ENCODE data around the gene SLC16A4.

Gene SLC16A4

GRCh38 chr1:110356379-110356778 lies 34.4 kb downstream of the SLC16A4 start:
- DNase-seq (ENCODE audit: low spot score), result no peak

- DNase-seq (ENCODE audit: low spot score), result no peak
Observed at GRCh38 chr1:110355321-110355720, 35.5 kb downstream of the SLC16A4 start.

DNA sequence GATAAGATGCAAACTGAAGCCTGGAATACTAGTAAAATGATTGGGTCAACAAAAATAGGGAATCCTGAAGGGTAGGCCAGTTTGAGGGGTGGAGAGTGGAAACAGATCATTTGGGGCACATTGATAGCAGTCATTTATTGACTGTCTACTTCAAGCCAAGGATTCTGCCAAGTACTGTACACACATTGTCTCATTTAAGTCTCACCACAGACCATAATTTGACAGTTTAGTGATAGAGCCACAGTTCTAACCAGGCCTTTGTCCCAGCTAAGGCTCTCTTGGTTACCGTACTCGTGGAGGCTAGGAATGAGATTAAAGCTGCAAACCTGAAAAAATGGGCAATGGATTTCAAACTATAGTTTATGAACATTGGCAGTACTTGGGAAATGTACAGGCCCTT lies 40.5 kb downstream of the SLC16A4 start:
- no peak for DNase-seq (ENCODE audit: low spot score)

GRCh38 chr1:110348771-110349170 lies 42.1 kb downstream of the SLC16A4 start:
- DNase-seq (ENCODE audit: low spot score), result no peak

GRCh38 chr1:110348050-110348449 lies 42.8 kb downstream of the SLC16A4 start:
- DNase-seq (ENCODE audit: low spot score), result no peak

GRCh38 chr1:110347182-110347893 lies 43.5 kb downstream of the SLC16A4 start:
- DNase-seq (ENCODE audit: low spot score), result no peak

DNA sequence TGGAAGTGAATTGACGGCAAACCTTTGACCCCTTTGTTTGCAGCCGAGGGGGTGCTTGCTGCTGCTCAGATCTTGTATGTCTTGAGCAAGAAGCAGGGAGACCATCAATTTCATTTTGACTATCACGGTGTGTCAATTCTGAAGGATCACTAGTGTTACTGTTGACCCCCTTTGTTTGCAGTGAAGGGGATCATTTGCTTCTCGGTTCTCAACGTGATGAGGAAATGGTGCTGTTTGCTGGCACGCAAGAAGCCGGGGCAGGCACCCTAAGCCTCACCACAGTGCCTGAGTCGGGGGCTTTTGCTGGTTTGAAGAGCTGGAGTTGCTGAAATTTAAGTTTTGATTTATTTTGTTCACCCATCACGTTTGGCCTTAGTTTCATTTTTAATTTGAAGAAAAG lies 44.1 kb downstream of the SLC16A4 start:
- DNase-seq (ENCODE audit: low spot score), result no peak

- DNase-seq (ENCODE audit: low spot score), result no peak
Observed at GRCh38 chr1:110345480-110345879, 45.3 kb downstream of the SLC16A4 start.

- no peak for DNase-seq (ENCODE audit: low spot score)
Observed at GRCh38 chr1:110344152-110344551, 46.7 kb downstream of the SLC16A4 start.

DNA sequence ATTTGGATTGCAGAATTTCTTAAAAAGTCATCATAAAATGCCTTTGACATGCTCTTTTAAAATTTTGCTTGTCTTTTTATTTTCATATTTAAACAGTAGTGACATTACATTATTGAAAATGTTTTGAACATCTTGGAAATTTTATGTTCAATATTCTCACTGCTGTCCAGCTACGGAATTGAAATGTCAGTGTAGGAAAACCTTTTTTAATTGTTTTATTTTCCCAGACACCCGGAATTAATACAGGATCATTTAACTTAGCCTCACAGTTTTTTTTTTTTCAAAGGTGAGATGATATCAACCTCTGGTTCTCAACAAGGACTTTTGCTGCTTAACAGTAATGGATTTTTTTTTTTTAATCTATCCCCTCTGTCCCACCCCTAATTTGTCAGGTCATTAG lies 47.6 kb downstream of the SLC16A4 start:
- DNase-seq (ENCODE audit: low spot score), result no peak

GRCh38 chr1:110341872-110342331 lies 48.9 kb downstream of the SLC16A4 start:
- no peak for DNase-seq (ENCODE audit: low spot score)

DNA sequence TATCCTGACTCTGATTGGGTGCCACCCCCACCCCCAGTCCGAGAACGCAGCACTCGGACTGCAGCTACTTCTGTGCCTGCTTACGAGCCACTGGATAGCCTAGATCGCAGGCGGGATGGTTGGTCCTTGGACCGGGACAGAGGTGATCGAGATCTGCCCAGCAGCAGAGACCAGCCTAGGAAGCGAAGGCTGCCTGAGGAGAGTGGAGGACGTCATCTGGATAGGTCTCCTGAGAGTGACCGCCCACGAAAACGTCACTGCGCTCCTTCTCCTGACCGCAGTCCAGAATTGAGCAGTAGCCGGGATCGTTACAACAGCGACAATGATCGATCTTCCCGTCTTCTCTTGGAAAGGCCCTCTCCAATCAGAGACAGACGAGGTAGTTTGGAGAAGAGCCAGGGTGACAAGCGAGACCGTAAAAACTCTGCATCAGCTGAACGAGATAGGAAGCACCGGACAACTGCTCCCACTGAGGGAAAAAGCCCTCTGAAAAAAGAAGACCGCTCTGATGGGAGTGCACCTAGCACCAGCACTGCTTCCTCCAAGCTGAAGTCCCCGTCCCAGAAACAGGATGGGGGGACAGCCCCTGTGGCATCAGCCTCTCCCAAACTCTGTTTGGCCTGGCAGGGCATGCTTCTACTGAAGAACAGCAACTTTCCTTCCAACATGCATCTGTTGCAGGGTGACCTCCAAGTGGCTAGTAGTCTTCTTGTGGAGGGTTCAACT lies 49.5 kb downstream of the SLC16A4 start:
- no peak for DNase-seq (ENCODE audit: low spot score)

DNA sequence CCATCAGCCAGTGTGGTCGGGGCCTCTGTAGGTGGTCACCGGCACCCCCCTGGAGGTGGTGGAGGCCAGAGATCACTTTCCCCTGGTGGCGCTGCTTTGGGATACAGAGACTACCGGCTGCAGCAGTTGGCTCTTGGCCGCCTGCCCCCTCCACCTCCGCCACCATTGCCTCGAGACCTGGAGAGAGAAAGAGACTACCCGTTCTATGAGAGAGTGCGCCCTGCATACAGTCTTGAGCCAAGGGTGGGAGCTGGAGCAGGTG lies 50.7 kb downstream of the SLC16A4 start:
- no peak for DNase-seq (ENCODE audit: low spot score)

DNA sequence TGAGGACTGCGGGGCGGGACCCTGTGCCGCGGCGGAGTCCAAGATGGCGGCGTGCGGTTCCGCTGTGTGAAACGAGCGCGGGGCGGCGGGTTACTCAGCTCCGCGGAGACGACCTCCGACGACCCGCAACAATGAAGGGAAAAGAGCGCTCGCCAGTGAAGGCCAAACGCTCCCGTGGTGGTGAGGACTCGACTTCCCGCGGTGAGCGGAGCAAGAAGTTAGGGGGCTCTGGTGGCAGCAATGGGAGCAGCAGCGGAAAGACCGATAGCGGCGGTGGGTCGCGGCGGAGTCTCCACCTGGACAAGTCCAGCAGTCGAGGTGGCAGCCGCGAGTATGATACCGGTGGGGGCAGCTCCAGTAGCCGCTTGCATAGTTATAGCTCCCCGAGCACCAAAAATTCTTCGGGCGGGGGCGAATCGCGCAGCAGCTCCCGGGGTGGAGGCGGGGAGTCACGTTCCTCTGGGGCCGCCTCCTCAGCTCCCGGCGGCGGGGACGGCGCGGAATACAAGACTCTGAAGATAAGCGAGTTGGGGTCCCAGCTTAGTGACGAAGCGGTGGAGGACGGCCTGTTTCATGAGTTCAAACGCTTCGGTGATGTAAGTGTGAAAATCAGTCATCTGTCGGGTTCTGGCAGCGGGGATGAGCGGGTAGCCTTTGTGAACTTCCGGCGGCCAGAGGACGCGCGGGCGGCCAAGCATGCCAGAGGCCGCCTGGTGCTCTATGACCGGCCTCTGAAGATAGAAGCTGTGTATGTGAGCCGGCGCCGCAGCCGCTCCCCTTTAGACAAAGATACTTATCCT lies 51.2 kb downstream of the SLC16A4 start:
- DNase-seq (ENCODE audit: low spot score), result peak; percentile 25

- peak; percentile 99 for DNase-seq (ENCODE audit: low spot score)
Observed at GRCh38 chr1:110338886-110339406, 51.9 kb downstream of the SLC16A4 start, which contains the start of gene RBM15. Gene RBM15, plus strand, starts transcription at chr1:110339377. Its CDS starts 29 bp downstream, at chr1:110339406.

DNA sequence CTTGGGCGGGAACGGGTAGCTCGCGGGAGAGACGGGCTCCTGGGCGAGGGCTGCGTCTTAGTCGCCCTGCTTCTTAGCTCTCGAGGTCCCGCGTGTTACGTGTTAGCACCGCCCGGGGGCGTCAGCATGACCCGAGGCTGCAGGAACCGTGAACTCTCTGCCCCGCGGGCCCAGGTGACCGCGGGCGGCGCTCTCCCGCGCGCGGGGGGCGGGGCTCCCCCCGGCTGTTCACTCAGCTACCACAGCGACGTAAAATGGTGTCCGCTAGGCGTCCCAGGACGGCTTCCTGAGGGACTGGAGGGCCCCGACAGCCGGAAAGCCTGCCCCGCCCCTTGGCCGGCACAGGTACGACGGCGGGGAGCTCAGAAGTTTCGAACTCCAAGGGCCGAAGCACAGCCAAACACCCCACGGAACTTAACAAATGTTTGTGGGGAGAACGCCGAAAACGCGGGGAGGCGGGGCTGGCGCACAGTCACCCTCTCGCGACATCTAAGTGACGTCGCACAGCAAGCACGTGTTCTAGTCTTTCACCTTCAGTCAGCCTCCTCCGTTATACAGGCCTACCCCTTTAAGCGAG lies 52.4 kb downstream of the SLC16A4 start:
- peak; percentile 76 for DNase-seq (ENCODE audit: low spot score)

DNA sequence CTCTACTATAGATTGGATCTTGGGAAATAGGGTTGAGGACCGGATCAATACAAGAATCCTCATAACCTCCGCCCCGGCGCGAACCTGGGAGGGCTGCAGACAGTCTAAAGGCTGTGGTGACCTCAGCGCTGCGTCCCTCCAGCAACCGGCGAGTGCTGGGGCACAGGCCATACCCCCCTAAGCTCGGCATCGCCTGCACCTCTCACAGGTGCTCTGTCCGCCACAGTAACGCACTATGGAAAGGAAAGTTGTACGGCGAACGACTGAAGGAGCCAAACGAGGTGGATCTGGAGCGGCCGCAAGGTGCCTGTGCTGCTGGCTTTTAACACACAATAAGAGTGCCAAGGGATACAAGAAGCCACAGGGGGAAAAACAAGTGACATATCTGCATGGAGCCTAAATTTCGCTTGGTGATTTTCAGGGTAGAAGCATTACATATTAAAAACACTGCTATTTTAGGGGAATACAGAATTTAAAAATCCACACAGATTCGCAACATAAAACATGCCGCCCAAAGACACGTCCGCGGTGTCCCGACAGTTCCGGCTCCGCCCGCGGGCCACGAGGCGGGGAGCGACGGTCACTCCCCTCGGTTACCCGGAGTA lies 53.0 kb downstream of the SLC16A4 start:
- DNase-seq (ENCODE audit: low spot score), result no peak

DNA sequence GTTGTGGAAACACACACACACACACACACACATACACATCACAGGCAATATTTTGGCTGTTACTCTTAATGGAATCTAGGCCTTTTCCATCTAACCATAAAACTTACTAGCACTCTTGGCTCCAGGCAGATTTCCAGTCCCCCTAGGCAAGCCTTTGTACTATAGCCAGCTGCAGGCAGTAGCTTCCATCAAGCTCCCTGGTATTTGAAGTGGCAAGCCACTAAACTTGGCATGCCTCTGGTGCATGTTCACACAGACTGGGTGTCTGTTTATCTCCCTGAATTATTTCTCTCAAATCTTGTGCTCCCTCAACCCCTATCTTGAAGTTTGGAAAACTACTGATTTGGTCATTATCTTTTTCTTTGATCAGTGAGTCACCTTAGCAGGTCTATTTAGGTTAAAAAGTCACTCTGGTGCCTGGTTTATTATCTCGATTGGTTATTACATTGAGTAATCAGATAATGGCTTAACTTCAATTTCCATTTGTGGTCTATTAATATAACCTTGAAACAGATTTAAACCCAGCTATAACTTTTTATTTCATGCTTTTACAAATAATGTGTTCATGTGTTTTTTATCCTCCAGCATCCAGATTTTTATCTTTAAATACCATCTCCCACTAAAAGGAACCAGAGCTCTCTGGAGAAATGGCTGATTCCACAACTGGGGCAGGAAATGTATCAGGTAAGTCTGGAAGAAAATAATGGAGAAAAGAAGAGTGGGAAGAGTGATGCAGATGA lies 54.4 kb downstream of the SLC16A4 start:
- no peak for DNase-seq (ENCODE audit: low spot score)

DNA sequence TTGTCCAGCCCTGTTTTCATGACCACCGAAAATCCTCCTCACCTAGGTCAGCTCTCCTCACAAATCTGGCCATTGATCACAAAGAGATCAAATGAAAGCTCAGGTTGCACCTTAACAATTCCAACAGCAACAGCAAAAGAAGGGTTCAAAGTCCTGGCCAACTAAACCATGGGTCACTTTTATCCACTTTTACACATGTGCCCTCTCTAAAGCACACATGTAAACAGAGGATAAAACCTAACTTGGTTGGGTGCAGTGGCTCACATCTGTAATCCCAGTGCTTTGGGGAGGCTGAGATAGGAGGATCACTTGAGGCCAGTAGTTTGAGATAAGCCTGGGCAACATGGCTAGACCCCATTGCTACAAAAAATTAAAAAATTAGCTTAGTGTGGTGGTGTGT lies 55.6 kb downstream of the SLC16A4 start:
- DNase-seq (ENCODE audit: low spot score), result no peak

DNA sequence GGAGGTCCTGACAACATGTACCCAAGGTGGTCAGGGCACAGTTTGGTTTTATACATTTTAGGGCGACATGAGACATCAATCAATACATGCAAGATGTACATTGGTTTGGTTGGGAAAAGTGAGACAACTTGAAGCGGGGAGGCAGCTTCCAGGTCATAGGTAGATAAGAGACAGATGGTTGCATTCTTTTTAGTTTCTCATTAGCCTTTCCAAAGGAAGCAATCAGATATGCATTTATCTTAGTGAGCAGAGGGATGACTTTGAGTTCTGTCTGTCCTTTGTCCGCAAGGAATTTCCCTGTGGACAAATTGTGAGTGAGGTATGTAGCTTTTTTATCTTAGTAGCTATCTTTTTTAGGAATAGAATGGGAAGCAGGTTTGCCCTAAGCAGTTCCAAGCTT lies 62.1 kb downstream of the SLC16A4 start:
- DNase-seq (ENCODE audit: low spot score), result no peak

GRCh38 chr1:110328274-110328673 lies 62.6 kb downstream of the SLC16A4 start:
- no peak for DNase-seq (ENCODE audit: low spot score)
